B cell (primary cell): ENCODE results near the gene NHS. TPM values are rescaled to one million over a fixed set of nuclear protein-coding genes. Genes with fewer than 3 reads are reported as not detected.

ENCODE experiments used
- ATAC-seq: fragments of 200-7000 bp; cut with Tn5 transposase; one replicate; pipeline ENCODE4 v1.10.0; 2021; ENCODE audit warnings: low read depth, mild to moderate bottlenecking, moderate number of reproducible peaks, moderate library complexity
- CTCF ChIA-PET: fragments of 350-600 bp; sonication (Branson Sonifier 250); formaldehyde crosslinking; loops from one replicate; lab custom pipeline; 2021; ENCODE audit warnings: antibody characterized with exemption, inconsistent platforms; lab: Charles Lee
- POLR2A ChIA-PET: fragments of 350-600 bp; sonication (Branson Sonifier 250); formaldehyde crosslinking; loops from one replicate; lab custom pipeline; 2021; ENCODE audit warnings: antibody characterized with exemption; lab: Charles Lee
- DNase-seq: peaks from one replicate; pipeline ENCODE4 v3.0.0; 2013
- H2AFZ ChIP-seq: 2 replicates; pipeline ENCODE4 v1.6.1; 2012; ENCODE audit warnings: mild to moderate bottlenecking, low read depth, low read length; ENCODE audit not compliant: insufficient read depth, poor library complexity, severe bottlenecking
- H3K27ac ChIP-seq, 2 donors: 1 replicate in 1 of 2; 2 replicates in 1 of 2; pipeline ENCODE4 v1.5.1; 2012 to 2013; ENCODE audit warnings: low read length in 2 of 2, mild to moderate bottlenecking in 2 of 2, moderate library complexity in 1 of 2
- H3K27me3 ChIP-seq, 4 experiments: fragments of 200-600 bp in 1 of 4; sonication (generic) in 1 of 4; replicated peaks in 1 of 4; 1 replicate in 2 of 4; 2 replicates in 2 of 4; pipeline versions ENCODE4 v1.6.1 to v1.7.0; 2013 to 2016; ENCODE audit warnings: low read length in 3 of 4, mild to moderate bottlenecking in 2 of 4, mixed read lengths in 1 of 4, moderate library complexity in 1 of 4; ENCODE audit not compliant: insufficient read depth in 4 of 4, control insufficient read depth in 3 of 4; ENCODE audit errors: control extremely low read depth in 1 of 4
- H3K36me3 ChIP-seq, 2 experiments: replicated peaks in 1 of 2; 1 replicate in 1 of 2; 2 replicates in 1 of 2; pipeline versions ENCODE4 v1.6.1 to v1.7.1; 2013; ENCODE audit warnings: low read length in 1 of 2; ENCODE audit not compliant: insufficient read depth in 2 of 2, control insufficient read depth in 1 of 2; ENCODE audit errors: control extremely low read depth in 1 of 2, extremely low read depth in 1 of 2
- H3K4me1 ChIP-seq, 2 donors: fragments of 200-600 bp in 1 of 2; sonication (generic) in 1 of 2; 1 replicate in 1 of 2; 2 replicates in 1 of 2; pipeline versions ENCODE4 v1.5.1 to v1.6.1; 2013 to 2017; ENCODE audit warnings: low read length in 2 of 2; ENCODE audit not compliant: control insufficient read depth in 2 of 2, insufficient read depth in 2 of 2
- H3K4me2 ChIP-seq: replicated peaks from 2 replicates; pipeline ENCODE3; 2012; ENCODE audit warnings: mild to moderate bottlenecking, low read depth, low read length; ENCODE audit not compliant: poor library complexity, severe bottlenecking
- H3K4me3 ChIP-seq, 5 experiments: fragments of 200-600 bp in 1 of 5; sonication (generic) in 1 of 5; 1 replicate in 3 of 5; 2 replicates in 2 of 5; pipeline versions ENCODE4 v1.5.1 to v1.7.0; 2011 to 2016; ENCODE audit warnings: low read length in 4 of 5, mild to moderate bottlenecking in 4 of 5, low read depth in 2 of 5, control low read depth in 1 of 5, moderate library complexity in 1 of 5; ENCODE audit not compliant: insufficient read depth in 1 of 5; ENCODE audit errors: control extremely low read depth in 1 of 5, extremely low read depth in 1 of 5
- H3K79me2 ChIP-seq: fragments of 200-600 bp; sonication (generic); one replicate; pipeline ENCODE4 v1.6.0; 2016; ENCODE audit warnings: low read length; ENCODE audit not compliant: control insufficient read depth, insufficient read depth
- H3K9ac ChIP-seq: fragments of 200-600 bp; sonication (generic); 2 replicates; pipeline ENCODE4 v1.6.1; 2017; ENCODE audit warnings: mild to moderate bottlenecking, low read length, moderate library complexity
- H3K9me3 ChIP-seq, 3 donors: one replicate each; pipeline versions ENCODE4 v1.6.1 to v1.7.1; 2013; ENCODE audit warnings: low read length in 2 of 3; ENCODE audit not compliant: control insufficient read depth in 2 of 3, insufficient read depth in 1 of 3; ENCODE audit errors: control extremely low read depth in 1 of 3
- H4K20me1 ChIP-seq: 2 replicates; pipeline ENCODE4 v1.6.0; 2012; ENCODE audit warnings: mild to moderate bottlenecking, low read length; ENCODE audit not compliant: insufficient read depth, control insufficient read depth, poor library complexity, severe bottlenecking
- H3K27ac Mint-ChIP-seq: one replicate; pipeline ENCODE4 v1.8.0; 2021; ENCODE audit warnings: mixed read lengths
- H3K27me3 Mint-ChIP-seq: one replicate; pipeline ENCODE4 v1.8.0; 2021; ENCODE audit warnings: mixed read lengths
- H3K4me1 Mint-ChIP-seq: one replicate; pipeline ENCODE4 v1.8.0; 2021; ENCODE audit warnings: mixed read lengths
- H3K4me3 Mint-ChIP-seq: one replicate; pipeline ENCODE4 v1.8.0; 2021; ENCODE audit warnings: mixed read lengths
- H3K9me3 Mint-ChIP-seq: one replicate; pipeline ENCODE4 v1.8.0; 2022; ENCODE audit warnings: mixed read lengths; ENCODE audit not compliant: insufficient read depth
- EZH2 ChIP-seq: IDR thresholded peaks from 2 replicates; pipeline ENCODE4 v1.6.1; 2012; ENCODE audit warnings: borderline replicate concordance, low read depth, mild to moderate bottlenecking, moderate library complexity, low read length; ENCODE audit not compliant: insufficient read depth, poor library complexity, severe bottlenecking
- WGBS: methylation state at CpG from one replicate; pipeline ENCODE4 v1.1.5; 2013; ENCODE audit warnings: missing lambda C conversion rate; ENCODE audit not compliant: insufficient coverage; 5-methylcytosine and 5-hydroxymethylcytosine counted together
- intact Hi-C: fragments of 100-400 bp; cut with micrococcal nuclease; formaldehyde crosslinking; loops from one replicate; pipeline ENCODE4 v1.10.0; 2022
- polyA plus RNA-seq: library from polyadenylated mRNA; depleted of rRNA; stranded (reverse); fragments of >200 nt; gene quantifications from 2 replicates; pipeline ENCODE4 v1.2.3, GENCODE V29; 2012
- total RNA-seq, 2 donors: library from RNA; stranded (reverse); fragments of 120-200 nt in 1 of 2; gene quantifications; 1 replicate in 1 of 2; 2 replicates in 1 of 2; pipeline versions ENCODE4 v1.2.3 to v1.2.4, GENCODE V29; 2013 to 2022
- TF ChIP-seq, protein P1 (sequence below): fragments of 200-600 bp; IDR thresholded peaks from one replicate; pipeline ENCODE4 v1.8.0; 2022; ENCODE audit warnings: antibody characterized with exemption, mild to moderate bottlenecking

Gene NHS
- total and polyA plus RNA-seq, 2 donors (not counting 1 experiment from before 2014, with no cell fraction given): not detected

DNA sequence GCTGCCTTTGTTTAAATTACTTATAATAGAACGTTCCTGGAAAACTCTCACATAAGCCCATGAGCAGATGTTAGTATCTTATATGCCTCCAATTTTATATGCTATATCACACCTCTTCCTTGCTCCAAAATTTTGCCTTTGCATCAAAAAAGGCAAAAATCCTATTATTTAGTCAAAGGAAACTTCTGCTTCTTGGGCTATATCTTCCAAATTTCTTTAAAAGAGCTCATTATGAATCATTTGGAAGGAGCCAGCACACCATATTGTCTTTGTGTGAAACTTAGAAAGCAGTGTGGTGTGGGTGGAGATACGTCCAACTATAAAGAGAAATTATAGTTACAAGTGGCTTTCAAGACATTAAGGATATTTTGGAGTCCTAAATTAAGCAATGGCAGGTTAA lies 35.7 kb downstream of the NHS start:
- no peak for ATAC-seq

DNA sequence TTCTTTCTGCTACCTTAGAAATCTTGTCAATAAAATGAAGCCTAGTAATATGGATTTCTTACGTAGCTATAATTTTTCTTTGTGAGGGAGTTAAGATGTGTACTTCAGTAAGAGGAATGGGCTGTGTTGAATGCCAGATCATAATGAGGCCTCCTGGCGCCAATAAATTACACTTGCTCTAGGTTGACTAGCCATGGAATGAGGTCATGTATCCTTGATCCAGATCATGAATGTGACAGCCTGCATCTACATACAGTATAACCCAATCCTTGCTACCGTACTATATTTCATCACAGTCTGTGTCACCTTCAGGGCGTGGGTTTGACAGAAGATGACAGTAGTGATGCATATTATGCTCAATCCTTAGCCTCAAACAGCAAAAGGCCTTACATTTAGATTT lies 36.2 kb downstream of the NHS start:
- H3K9ac ChIP-seq: no peak overlapping the region
- Mint-ChIP-seq H3K27me3 (no peaks in the 10 kb centered on the region), H3K4me3 (no peak overlapping the region), H3K27ac (no peak overlapping the region), H3K9me3 (no peaks in the 10 kb centered on the region), H3K4me1 (no peaks in the 10 kb centered on the region)
- no peak for TF ChIP-seq EZH2
- TF ChIP-seq, protein P1, sequence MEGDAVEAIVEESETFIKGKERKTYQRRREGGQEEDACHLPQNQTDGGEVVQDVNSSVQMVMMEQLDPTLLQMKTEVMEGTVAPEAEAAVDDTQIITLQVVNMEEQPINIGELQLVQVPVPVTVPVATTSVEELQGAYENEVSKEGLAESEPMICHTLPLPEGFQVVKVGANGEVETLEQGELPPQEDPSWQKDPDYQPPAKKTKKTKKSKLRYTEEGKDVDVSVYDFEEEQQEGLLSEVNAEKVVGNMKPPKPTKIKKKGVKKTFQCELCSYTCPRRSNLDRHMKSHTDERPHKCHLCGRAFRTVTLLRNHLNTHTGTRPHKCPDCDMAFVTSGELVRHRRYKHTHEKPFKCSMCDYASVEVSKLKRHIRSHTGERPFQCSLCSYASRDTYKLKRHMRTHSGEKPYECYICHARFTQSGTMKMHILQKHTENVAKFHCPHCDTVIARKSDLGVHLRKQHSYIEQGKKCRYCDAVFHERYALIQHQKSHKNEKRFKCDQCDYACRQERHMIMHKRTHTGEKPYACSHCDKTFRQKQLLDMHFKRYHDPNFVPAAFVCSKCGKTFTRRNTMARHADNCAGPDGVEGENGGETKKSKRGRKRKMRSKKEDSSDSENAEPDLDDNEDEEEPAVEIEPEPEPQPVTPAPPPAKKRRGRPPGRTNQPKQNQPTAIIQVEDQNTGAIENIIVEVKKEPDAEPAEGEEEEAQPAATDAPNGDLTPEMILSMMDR: no peak
- H3K79me2 ChIP-seq: no peaks in the 10 kb centered on the region
- ChIA-PET POLR2A (no interaction called here), CTCF (no interaction called here)
- no peak overlapping the region for H3K27ac ChIP-seq
- no peaks in the 10 kb centered on the region for H4K20me1 ChIP-seq
- no peak overlapping the region for H3K4me2 ChIP-seq
- no peak overlapping the region for H2AFZ ChIP-seq
- no peaks in the 10 kb centered on the region for H3K4me1 ChIP-seq
- H3K4me3 ChIP-seq: no peak overlapping the region
- DNase-seq (no peak), ATAC-seq (no peak)
- no peaks in the 10 kb centered on the region for H3K36me3 ChIP-seq
- H3K9me3 ChIP-seq: no peaks in the 10 kb centered on the region
- WGBS: no CpG with 5 or more reads among the region's 4 CpGs
- H3K27me3 ChIP-seq: no peaks in the 10 kb centered on the region
- intact Hi-C loops: no loop called here

More for the DNA sequence above, 35.7 kb downstream of the NHS start:
- H3K27me3 Mint-ChIP-seq: no peaks in the 10 kb centered on the region
- no peaks in the 10 kb centered on the region for H3K4me1 Mint-ChIP-seq
- no peak overlapping the region for H3K4me3 ChIP-seq
- H3K27ac Mint-ChIP-seq: no peak overlapping the region
- H3K9me3 Mint-ChIP-seq: no peaks in the 10 kb centered on the region
- CTCF ChIA-PET: no interaction called here
- no peaks in the 10 kb centered on the region for H3K36me3 ChIP-seq
- DNase-seq: no peak
- H2AFZ ChIP-seq: no peak overlapping the region
- intact Hi-C loops: no loop called here
- H3K4me3 Mint-ChIP-seq: no peak overlapping the region
- H3K4me1 ChIP-seq: no peaks in the 10 kb centered on the region
- TF ChIP-seq, protein P1: no peak
- TF ChIP-seq EZH2: no peak
- H3K9me3 ChIP-seq: no peaks in the 10 kb centered on the region
- H3K27me3 ChIP-seq: no peaks in the 10 kb centered on the region
- WGBS: no CpG with 5 or more reads among the region's 2 CpGs
- H4K20me1 ChIP-seq: no peaks in the 10 kb centered on the region
- POLR2A ChIA-PET: no interaction called here
- H3K79me2 ChIP-seq: no peaks in the 10 kb centered on the region
- H3K27ac ChIP-seq: no peak overlapping the region
- H3K9ac ChIP-seq: no peak overlapping the region
- H3K4me2 ChIP-seq: no peak overlapping the region
